A673 (cell line): ENCODE data around the gene DMKN. TPM values are rescaled to one million over a fixed set of nuclear protein-coding genes. Genes with fewer than 3 reads are reported as not detected.

Source experiments
- BruUV-seq: library from RNA; stranded (reverse); fragments of 400-500 nt; replicated peaks from 2 replicates; lab custom pipeline; 2021; lab: Mats Ljungman, UMichigan
- CTCF ChIA-PET: fragments of 300-600 bp; sonication (Branson Sonifier 250); formaldehyde crosslinking; loops from one replicate; lab custom pipeline; 2022; ENCODE audit warnings: antibody characterized with exemption; lab: Charles Lee
- POLR2A ChIA-PET: fragments of 300-600 bp; sonication (Branson Sonifier 250); formaldehyde crosslinking; loops from one replicate; lab custom pipeline; 2022; ENCODE audit warnings: antibody characterized with exemption; ENCODE audit not compliant: low non-redundant PET; lab: Charles Lee
- DNase-seq: peaks from one replicate; pipeline ENCODE4 v3.0.0-alpha.2; 2015; ENCODE audit warnings: low spot score
- H3K27ac ChIP-seq: fragments of 200-600 bp; sonication (generic); 2 replicates; pipeline ENCODE4 v1.5.1; 2016; ENCODE audit warnings: mixed run types, low read depth, mild to moderate bottlenecking, mixed read lengths, antibody characterized with exemption, low read length; ENCODE audit not compliant: poor library complexity, severe bottlenecking
- H3K27me3 ChIP-seq: fragments of 200-600 bp; sonication (generic); replicated peaks from 2 replicates; pipeline ENCODE4 v1.6.1; 2017; ENCODE audit warnings: mixed run types, low read depth, mild to moderate bottlenecking, mixed read lengths, antibody characterized with exemption, low read length; ENCODE audit not compliant: insufficient read depth, poor library complexity
- H3K36me3 ChIP-seq: fragments of 200-600 bp; sonication (generic); 2 replicates; pipeline ENCODE4 v1.6.1; 2016; ENCODE audit warnings: mixed run types, mild to moderate bottlenecking, mixed read lengths, antibody characterized with exemption, low read length; ENCODE audit not compliant: insufficient read depth, poor library complexity, severe bottlenecking
- H3K4me1 ChIP-seq: fragments of 200-600 bp; sonication (generic); 2 replicates; pipeline ENCODE4 v1.6.1; 2017; ENCODE audit warnings: mixed run types, mild to moderate bottlenecking, mixed read lengths, antibody characterized with exemption, low read length; ENCODE audit not compliant: insufficient read depth, poor library complexity, severe bottlenecking
- H3K4me3 ChIP-seq: fragments of 200-600 bp; sonication (generic); 2 replicates; pipeline ENCODE4 v1.5.1; 2016; ENCODE audit warnings: low read depth, mixed run types, mild to moderate bottlenecking, mixed read lengths, low read length; ENCODE audit not compliant: poor library complexity, severe bottlenecking
- H3K9me3 ChIP-seq: fragments of 200-600 bp; sonication (generic); 2 replicates; pipeline ENCODE4 v1.6.1; 2016; ENCODE audit warnings: mixed run types, low read depth, mild to moderate bottlenecking, mixed read lengths, antibody characterized with exemption, low read length; ENCODE audit not compliant: poor library complexity, severe bottlenecking
- CTCF ChIP-seq: fragments of 300-800, 200-600 bp; sonication (generic); conservative IDR thresholded peaks from 2 replicates; pipeline ENCODE4 v1.5.1; 2017; ENCODE audit warnings: low read depth, mild to moderate bottlenecking, antibody characterized with exemption, low read length, moderate library complexity, mixed read lengths
- EZH2 ChIP-seq: fragments of 200-600 bp; sonication (generic); IDR thresholded peaks from 2 replicates; pipeline ENCODE4 v1.6.1; 2017; ENCODE audit warnings: borderline replicate concordance, low read depth, mild to moderate bottlenecking, mixed read lengths, antibody characterized with exemption, low read length; ENCODE audit not compliant: poor library complexity, severe bottlenecking
- intact Hi-C: fragments of 100-400 bp; cut with micrococcal nuclease; formaldehyde crosslinking; loops from one replicate; pipeline ENCODE4 v1.10.0; 2022; ENCODE audit not compliant: unreplicated experiment
- total RNA-seq: library from RNA; stranded (reverse); gene quantifications from 2 replicates; pipeline ENCODE4 v1.2.3, GENCODE V29; 2021

The DMKN gene
- total RNA-seq, 1 experiment from 2014 or later, result not detected

DNA sequence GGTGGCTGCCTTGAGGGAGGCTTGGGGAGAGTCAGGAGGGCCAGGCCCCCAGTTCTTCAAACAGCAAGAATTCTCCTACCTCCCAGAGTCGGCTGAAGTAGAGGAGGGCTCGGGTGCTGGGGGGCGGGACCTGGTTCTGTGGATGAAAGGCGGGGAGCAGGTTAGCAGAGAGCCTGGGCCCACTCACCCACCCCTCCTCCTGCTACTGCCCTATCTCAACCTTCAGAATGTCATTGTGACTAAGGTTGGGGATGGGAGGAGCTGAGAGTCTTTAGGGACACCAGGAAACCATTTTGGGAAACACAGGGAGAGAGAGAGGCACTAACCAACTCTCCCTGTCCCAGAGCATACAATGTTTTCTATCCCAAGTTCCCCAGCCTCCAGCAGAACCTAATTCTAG lies 10.7 kb downstream of the DMKN start:
- DNase-seq, result no peak
- Histone ChIP-seq H3K4me1 (no peaks in the 10 kb centered on the region), H3K27me3 (peaks cover 47% of the 10 kb centered on the region), H3K27ac (no peak overlapping the region), H3K9me3 (no peaks in the 10 kb centered on the region), H3K36me3 (no peaks in the 10 kb centered on the region), H3K4me3 (no peak overlapping the region)
- BruUV-seq, result no TSS peak
- ChIA-PET POLR2A (no interaction called here), CTCF (no interaction called here)
- intact Hi-C loops, result no loop called here
- no peak for TF ChIP-seq CTCF

GRCh38 chr19:35501684-35502083 lies 11.8 kb downstream of the DMKN start:
- CTCF ChIA-PET, result no interaction called here
- H3K4me3 ChIP-seq, result no peak overlapping the region
- POLR2A ChIA-PET, result no interaction called here
- H3K4me1 ChIP-seq, result no peaks in the 10 kb centered on the region
- H3K27me3 ChIP-seq, result peaks cover 37% of the 10 kb centered on the region
- H3K9me3 ChIP-seq, result no peaks in the 10 kb centered on the region
- no TSS peak for BruUV-seq
- intact Hi-C loops, result no loop called here
- DNase-seq, result no peak
- no peaks in the 10 kb centered on the region for H3K36me3 ChIP-seq
- TF ChIP-seq EZH2, result no peak
- no peak for TF ChIP-seq CTCF
- H3K27ac ChIP-seq, result no peak overlapping the region

DNA sequence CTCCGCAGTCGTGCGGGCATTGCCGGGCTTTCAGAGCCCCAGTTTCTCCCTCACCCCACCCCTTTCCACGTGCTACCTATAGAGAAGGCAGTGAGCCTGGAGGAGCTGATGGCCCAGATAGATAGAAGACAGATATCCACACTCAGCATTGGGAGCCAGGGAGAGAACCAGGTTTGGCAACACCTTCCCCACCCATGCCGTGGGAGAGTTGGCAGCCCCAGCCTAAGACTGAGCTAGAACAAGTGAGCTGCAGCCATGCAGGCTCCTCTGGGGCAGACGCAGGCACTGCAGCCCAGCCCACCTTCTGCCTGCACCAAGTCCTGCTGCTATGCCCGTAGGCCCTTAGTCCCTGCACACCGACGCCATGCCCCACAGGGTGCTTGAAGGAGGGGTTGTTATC lies 12.8 kb downstream of the DMKN start:
- Histone ChIP-seq H3K4me3 (no peak overlapping the region), H3K27ac (no peak overlapping the region), H3K36me3 (no peaks in the 10 kb centered on the region), H3K9me3 (no peaks in the 10 kb centered on the region), H3K4me1 (no peaks in the 10 kb centered on the region), H3K27me3 (peaks cover 26% of the 10 kb centered on the region)
- BruUV-seq, result no TSS peak
- ChIA-PET CTCF (no interaction called here), POLR2A (no interaction called here)
- TF ChIP-seq CTCF (no peak), EZH2 (no peak)
- intact Hi-C loops, result no loop called here
- no peak for DNase-seq
